SK-N-MC (cell line): ENCODE results near the gene PLPP7.

ENCODE experiments used
- EZH2 ChIP-seq: fragments of 200-600 bp; sonication (generic); IDR thresholded peaks from one replicate; pipeline ENCODE4 v1.6.1; 2017; ENCODE audit warnings: antibody characterized with exemption
- FOXP2 ChIP-seq: optimal IDR thresholded peaks from 2 replicates; pipeline ENCODE3; 2011; ENCODE audit warnings: mild to moderate bottlenecking, moderate library complexity; ENCODE audit not compliant: insufficient read depth; ENCODE audit errors: extremely low read length, control extremely low read depth
- POLR2AphosphoS5 ChIP-seq: IDR thresholded peaks from 2 replicates; pipeline ENCODE4 v1.6.1; 2012; ENCODE audit warnings: mild to moderate bottlenecking, low read depth, low read length, borderline replicate concordance

- TF ChIP-seq POLR2AphosphoS5 (no peak), EZH2 (no peak), FOXP2 (no peak)
Measured at GRCh38 chr9:131312246-131312645, 22.7 kb downstream of the PLPP7 start.
